HG03097 (cell line): ENCODE results near the gene LRRN2.
"Not testable (repeated sequence)": the region's sequence is repeated elsewhere in the genome, so short reads cannot be mapped to it uniquely, and the experiment has no call there.

Experiments
- ATAC-seq: cut with Tn5 transposase; IDR thresholded peaks from one replicate; pipeline ENCODE4 v1.9.1; 2021; ENCODE audit not compliant: unreplicated experiment, low FRiP score

Gene LRRN2

DNA sequence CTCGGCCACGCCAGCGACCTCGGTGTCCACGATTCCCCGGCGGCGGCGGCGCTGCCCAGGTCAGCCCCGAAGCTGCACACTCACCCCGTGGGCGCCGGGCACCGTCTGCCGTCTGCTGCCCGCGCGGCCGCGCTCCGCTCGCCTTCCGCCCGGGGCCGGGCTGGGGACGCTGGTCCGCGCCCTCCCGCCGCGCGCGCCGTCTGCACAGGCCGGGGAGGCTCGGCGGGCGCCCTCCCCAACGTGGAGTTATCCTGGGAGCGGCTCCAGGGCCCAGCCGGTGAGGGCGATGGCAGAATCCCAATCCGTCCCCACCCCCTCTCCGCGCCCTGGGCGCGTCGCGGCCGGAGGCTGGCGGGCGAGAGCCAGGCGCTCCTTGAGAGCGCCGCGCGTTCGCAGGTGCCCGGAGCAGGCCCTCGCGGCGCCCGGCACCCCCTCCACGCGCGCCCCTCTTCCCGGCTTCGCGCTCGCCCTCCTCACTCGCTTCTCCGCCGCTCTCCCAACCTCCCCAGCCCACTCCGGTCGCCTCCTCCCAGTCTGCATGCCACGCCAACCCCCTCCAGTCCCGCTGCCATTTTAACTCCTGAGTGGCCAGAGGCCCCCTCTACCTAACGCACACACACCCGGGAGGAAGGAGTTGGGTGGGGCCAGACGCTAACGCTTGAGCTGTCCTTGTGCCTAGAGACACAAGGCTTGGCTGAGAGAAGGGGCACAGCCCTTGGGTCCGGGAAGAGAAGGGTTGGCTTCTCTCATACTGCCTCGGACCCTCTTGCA is at the start of gene LRRN2:
Gene LRRN2, minus strand, starts transcription at position 503 of the 771 bp plus-strand sequence. CDS start 65,746 bp downstream, outside the sequence.
- ATAC-seq, result no peak

GRCh38 chr1:204735042-204735441 is 49.5 kb upstream of the LRRN2 start:
- no peak for ATAC-seq

GRCh38 chr1:204733869-204734596 is 48.5 kb upstream of the LRRN2 start:
- ATAC-seq, result no peak

GRCh38 chr1:204733289-204733688 is 47.8 kb upstream of the LRRN2 start:
- ATAC-seq, result no peak

- no peak for ATAC-seq
These were observed 46.5 kb upstream of the LRRN2 start for GRCh38 chr1:204731985-204732575.

- no peak for ATAC-seq
These were observed 46.0 kb upstream of the LRRN2 start for GRCh38 chr1:204731509-204731908.

DNA sequence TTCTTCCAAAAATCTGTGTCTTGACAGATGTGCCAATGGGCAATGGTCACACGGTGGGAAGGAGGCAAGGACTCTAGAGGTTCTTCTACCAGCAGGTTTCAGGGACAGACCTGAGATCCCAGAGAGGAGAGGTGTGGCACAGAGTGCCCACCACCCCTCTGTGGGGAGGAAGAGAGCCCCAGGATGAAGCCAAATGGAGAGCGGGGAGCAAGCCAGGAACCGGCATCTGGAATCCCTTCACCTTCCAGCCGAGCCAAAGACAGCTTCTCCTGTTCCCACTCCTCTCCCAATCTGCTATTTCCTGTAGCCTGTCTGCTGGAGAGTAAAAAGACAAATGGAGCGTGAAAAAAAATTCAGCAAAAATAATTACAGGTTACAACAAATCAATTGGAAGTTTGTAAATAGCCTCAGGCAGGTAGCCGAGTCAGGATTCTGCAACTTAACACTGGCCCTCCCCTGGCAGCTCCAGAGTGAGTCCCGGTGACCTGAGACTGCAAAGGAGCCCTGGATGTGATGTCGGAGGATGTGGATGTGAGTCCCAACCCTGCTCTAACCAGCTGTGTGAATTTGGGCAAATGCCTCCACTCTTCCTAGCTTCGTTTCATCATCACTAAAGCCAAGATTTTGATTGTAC is 45.4 kb upstream of the LRRN2 start:
- no peak for ATAC-seq

DNA sequence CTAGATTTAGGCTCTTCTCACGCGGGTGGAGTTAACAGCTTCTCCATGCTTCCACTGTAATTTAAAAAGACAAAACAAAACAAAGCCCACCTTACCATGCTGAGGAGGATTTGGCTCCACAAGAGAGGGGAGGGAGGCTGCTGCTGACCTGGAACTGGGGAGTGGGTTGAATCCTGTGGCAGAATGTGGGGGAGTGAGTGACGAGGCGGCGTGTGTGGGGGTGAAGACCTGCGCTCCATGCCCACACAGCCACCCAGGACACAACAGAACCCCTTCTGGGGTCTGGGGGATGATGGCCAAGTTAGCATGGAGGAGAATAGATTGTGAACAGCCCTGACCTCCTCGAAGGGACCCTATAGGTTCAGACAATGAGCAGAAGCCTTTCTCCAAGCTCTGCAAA is 44.0 kb upstream of the LRRN2 start:
- no peak for ATAC-seq

- ATAC-seq, result no peak
These were observed 42.9 kb upstream of the LRRN2 start for GRCh38 chr1:204728456-204728855.

DNA sequence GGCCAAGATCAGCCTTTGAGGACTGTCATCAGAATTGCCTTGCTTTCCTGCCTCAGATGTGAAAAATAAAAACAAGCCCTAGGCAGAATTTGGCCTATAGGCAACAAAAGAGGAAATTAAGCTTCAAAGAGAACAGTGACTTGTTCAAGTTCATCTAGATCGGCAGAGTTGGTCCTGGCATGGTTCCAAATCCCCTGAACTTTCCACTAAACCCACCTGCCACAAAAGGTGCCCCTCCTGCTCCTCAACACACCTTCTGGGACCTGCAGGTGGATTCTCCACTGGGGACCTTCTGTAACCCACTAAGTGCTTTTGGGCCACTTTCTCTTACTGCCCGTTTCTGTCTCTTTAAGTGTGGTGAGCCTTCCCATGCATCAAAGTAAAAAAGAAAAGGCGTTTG is 42.5 kb upstream of the LRRN2 start:
- ATAC-seq, result no peak

GRCh38 chr1:204727438-204727837 is 41.9 kb upstream of the LRRN2 start:
- ATAC-seq, result not testable (repeated sequence)

- ATAC-seq, result no peak
These were observed 40.9 kb upstream of the LRRN2 start for GRCh38 chr1:204726478-204726877.

DNA sequence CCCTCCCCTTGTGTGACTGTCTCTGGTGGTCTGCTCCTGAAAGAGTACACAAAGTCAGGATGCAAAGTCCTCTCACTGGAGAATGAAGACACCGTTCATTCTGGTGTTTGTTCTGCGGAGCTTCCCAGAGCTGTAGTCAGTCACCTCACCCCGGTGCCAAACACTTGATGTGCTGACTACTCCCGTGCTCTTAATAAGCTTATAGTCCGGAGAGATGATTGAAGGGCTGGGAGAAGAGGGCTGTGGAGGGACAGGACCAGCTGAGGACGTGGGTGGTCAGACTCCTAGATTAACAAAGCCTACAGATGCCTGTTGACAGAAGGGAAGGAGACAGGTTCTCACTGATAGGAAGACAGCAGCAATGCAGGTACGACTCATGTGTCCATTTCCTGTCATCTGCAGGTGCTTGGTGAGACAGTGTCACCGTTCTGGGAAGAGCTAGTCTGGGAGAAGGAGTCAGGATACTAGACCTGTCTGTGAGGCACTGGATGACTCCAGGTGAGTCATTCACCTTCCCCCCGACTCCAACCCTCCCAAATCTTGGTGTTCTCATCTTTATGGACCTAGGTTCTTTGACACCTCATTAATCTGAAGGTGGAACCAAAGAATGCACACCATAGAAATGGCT is 40.4 kb upstream of the LRRN2 start:
- ATAC-seq, result no peak

- ATAC-seq, result no peak
These were observed 37.7 kb upstream of the LRRN2 start for GRCh38 chr1:204723131-204723787.

- no peak for ATAC-seq
These were observed 36.0 kb upstream of the LRRN2 start for GRCh38 chr1:204721373-204722055.

DNA sequence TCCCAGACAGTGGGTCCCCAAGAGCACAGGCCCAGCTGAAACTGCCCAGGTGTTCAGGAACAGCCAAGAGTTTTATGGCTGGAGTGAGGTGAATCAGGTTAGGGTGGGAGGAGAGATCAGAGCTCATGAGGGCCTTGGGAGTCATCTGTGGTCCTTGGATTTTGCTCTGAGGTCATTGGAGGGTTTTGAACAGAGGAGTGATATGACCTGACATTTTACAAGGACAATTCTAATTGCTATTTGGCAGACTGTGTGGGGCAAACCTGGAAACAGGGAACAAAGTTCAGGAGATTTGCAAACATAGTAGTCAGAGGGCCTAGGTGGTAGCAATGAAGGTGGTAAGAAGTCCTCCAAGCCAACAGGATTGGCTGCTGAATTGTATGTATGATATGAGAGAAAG is 31.1 kb upstream of the LRRN2 start:
- no peak for ATAC-seq

GRCh38 chr1:204714861-204715511 is 29.4 kb upstream of the LRRN2 start:
- ATAC-seq, result no peak

DNA sequence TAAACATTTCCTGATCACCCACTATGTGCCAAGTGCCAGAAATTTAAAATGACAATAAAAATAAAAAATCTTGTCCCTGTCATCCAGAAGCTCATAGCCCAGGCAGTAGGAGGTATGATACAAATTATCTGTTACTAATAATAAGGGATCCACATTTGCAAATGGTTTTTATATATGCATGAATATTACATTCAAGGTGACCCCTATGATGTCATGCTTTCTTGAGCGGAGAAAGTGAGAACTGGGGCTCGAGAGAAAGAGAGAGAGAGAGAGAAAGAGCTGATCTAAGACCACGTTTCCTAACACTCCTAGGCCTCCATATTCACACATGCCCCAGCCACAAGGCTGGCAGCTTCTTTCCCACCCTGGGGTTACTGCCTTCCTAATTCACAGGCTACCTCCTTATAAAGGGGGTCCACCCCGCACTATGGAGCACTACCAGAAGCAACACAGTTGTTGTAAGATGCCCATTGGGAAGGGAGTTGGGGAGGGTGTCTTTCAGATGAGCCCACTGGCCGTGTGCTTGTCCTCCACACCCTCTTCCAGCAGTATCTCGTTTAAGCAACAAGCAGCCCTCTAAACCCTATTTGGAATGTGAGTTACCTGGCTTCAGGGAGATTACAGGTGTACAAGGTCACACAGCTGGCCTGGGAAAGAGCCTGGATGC is 28.8 kb upstream of the LRRN2 start:
- ATAC-seq, result no peak

GRCh38 chr1:204713541-204713940 is 28.0 kb upstream of the LRRN2 start:
- ATAC-seq, result no peak
